Activated naive CD4-positive, alpha-beta T cell treated with anti-CD3 and anti-CD28 coated beads, Interleukin-2, amount 50 U/mL, for 16 hours (primary cell): ENCODE data around the gene DGCR6.
"Not testable (repeated sequence)": the region's sequence is repeated elsewhere in the genome, so short reads cannot be mapped to it uniquely, and the experiment has no call there.

ENCODE experiments used
- DNase-seq: peaks from one replicate; pipeline ENCODE4 v3.0.0-alpha.2; 2020

DGCR6 gene

DNA sequence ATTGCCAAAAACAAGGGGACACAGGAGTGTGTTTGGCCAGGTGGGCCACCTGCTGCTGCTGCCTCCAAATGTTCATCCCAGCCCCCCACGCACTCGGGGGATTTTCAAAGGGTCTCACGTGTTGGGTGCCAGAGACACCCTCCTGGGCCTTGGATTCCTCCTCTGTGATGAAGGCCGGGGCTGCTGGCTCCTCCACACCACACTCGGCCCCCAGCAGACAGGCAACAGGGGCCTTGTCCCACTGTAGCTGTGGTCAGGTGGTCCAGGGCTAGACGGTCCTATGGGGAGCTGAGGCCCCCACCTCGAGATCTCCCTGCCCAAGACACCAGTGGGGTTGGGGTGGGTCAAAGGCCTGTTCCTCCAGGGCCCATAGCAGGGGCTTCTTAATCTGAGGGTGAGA, 55.1 kb downstream of the DGCR6 start:
- not testable (repeated sequence) for DNase-seq
